HG03565 (cell line): Measurements from ENCODE around the gene SH2B3.

Experiments
- ATAC-seq: cut with Tn5 transposase; IDR thresholded peaks from one replicate; pipeline ENCODE4 v1.9.1; 2021; ENCODE audit warnings: mild to moderate bottlenecking, moderate library complexity; ENCODE audit not compliant: unreplicated experiment

SH2B3 gene

DNA sequence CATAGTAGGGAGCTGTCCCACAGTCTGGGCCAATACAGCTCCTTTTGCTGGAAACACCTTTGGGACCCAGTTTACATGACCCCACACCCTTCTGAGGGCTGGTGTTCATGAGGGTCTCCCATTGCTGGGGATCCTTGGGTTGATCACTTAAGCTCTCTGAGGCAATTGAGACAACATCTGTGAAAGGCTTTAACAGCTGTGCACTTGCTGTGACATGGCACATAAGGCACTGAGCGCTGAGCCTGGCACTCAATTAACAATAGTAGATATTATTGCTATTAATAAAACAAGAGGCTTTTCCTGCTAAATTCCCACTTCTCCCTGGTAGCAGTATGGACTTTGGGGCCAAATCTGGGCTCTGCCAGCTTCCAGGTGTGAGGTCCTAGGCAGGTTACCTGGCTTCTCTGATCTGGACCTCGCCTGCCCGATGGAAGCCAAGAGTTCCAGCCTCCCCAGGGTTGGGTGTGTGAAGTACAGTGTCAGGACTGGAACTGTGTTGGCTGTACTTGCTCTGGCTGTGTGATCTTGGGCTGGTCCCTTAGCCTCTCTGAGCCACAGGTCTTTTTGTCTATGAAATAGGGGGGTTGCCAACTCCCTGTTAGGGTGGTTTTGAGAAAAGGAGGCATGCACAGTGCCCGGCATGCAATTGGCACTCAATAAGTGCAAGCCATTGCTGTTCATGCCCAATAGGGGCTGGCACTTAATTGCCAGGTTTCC is 3.1 kb downstream of the SH2B3 start:
- ATAC-seq = no peak

- ATAC-seq = no peak
These were observed 3.7 kb downstream of the SH2B3 start for GRCh38 chr12:111409403-111409779.

- no peak for ATAC-seq
These were observed 4.2 kb downstream of the SH2B3 start for GRCh38 chr12:111409780-111410430.

GRCh38 chr12:111410431-111411184 is 4.9 kb downstream of the SH2B3 start:
- no peak for ATAC-seq

GRCh38 chr12:111411185-111411764 is 5.6 kb downstream of the SH2B3 start:
- no peak for ATAC-seq

- no peak for ATAC-seq
These were observed 6.5 kb downstream of the SH2B3 start for GRCh38 chr12:111412007-111412829.

- no peak for ATAC-seq
These were observed 7.2 kb downstream of the SH2B3 start for GRCh38 chr12:111412830-111413441.

- ATAC-seq = no peak
These were observed 7.8 kb downstream of the SH2B3 start for GRCh38 chr12:111413442-111414086.

GRCh38 chr12:111414711-111415252 is 9.1 kb downstream of the SH2B3 start:
- no peak for ATAC-seq

DNA sequence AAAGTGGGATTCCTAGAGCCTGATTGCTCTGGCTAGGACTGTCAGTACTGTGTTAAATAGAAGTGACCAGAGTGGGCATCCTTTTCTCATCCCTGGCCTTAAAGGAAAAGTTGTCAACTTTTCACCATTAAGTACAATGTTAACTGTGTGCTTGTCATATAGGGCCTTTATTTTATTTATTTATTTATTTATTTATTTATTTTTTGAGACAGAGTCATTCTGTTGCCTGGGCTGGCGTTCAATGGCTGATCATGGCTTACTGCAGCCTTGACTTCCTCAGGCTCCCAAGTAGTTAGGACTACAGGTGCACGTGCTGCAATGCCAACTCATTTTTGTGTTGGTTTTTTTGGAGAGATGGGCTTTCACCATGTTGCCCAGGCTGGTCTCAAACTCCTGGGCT is 11.6 kb downstream of the SH2B3 start:
- no peak for ATAC-seq

- ATAC-seq = no peak
These were observed 12.3 kb downstream of the SH2B3 start for GRCh38 chr12:111417784-111418593.

- ATAC-seq = no peak
These were observed 12.8 kb downstream of the SH2B3 start for GRCh38 chr12:111418594-111418880.

DNA sequence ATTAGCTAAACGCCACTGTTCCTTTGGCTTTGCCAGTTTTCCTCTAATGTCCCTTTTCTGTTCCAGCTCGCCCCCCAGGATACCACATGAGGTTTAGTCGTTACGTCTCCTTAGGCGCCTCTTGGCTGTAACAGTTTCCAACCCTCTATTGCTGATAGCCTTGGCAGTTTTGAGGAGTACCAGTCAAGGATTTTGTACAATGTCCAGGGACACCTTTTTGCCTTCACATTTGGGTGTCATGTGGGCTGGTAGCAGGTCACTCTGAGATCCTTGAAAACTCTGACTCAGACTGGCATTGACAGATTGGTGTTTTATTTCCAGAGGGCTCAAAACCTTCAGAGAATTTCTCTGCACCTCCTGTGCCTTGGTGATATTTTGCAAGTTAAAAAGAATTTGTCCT is 14.1 kb downstream of the SH2B3 start:
- no peak for ATAC-seq

GRCh38 chr12:111420494-111420893 is 14.8 kb downstream of the SH2B3 start:
- no peak for ATAC-seq

DNA sequence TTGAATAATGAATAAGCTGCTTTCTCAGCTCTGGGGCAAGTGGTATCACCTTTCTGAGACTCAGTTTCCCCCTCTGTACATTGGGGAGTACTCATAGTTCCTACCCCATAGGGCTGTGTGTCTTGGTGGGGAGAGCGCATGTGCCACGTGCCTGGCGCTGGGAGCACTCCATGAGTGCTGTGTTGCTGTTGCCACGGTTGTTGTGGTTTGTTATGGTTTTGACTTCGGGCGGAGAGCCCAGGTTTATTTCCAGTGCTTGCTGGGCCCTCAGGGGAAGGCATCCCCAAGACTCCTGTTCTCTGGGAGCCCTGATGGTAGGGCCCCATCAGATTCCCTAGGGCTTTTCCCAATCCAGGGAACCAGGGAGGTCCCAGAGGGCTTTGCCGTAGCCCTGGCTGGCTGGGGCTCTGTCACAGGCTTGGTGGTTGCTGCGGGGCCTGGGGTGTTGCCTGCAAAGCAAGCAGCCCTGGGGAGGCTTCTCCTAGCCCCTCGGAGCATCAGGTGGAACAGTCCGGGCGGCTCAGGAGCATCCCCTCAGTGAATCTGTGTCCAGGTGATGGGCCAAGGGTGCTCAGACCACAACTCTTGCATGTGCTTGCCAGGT is 18.6 kb downstream of the SH2B3 start:
- no peak for ATAC-seq

DNA sequence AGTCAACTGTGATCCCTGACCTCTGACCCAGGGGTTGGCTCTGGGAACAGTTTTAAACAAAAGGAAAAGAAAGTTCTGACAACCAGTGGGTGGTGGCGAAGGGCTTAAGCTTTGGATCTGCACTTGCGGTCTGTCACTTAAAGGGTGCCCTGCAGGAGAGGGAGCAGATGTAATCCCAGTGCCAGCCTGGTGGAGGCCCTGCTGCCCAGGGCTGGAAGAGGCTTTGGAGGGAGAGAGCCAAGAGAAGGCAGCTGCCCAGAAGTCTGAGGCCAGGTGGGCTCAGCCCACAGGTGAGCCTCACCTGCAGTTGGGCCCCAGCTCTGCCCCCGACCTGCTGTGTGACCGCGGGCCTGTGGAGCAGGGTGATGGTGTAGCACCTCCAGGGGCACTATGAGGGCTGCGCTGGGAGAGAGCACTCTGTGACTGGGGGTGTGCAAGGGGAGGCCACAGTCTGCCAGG is 19.1 kb downstream of the SH2B3 start:
- no peak for ATAC-seq

- no peak for ATAC-seq
These were observed 19.9 kb downstream of the SH2B3 start for GRCh38 chr12:111425655-111426054.
